PFSK-1 (cell line): ENCODE measurements around the gene TMEM212.

Source experiments
- POLR2AphosphoS5 ChIP-seq: IDR thresholded peaks from 2 replicates; pipeline ENCODE4 v1.6.1; 2012; ENCODE audit warnings: low read depth, mild to moderate bottlenecking, control low read depth, low read length, moderate library complexity
- SIN3A ChIP-seq: IDR thresholded peaks from 2 replicates; pipeline ENCODE4 v1.6.1; 2012; ENCODE audit warnings: mild to moderate bottlenecking, low read length, moderate library complexity, borderline replicate concordance; ENCODE audit not compliant: insufficient read depth

- TF ChIP-seq POLR2AphosphoS5 (no peak), SIN3A (no peak)
These were observed 30.4 kb downstream of the TMEM212 start for GRCh38 chr3:171873580-171873979.
